Gastroesophageal sphincter (tissue), 4 donors: ENCODE results near the gene CDCA5. TPM values are rescaled to one million over a fixed set of nuclear protein-coding genes. Genes with fewer than 3 reads are reported as not detected.

Experiments used
- ATAC-seq: fragments of 150-250 bp; one replicate; pipeline ENCODE4 v1.9.1; 2016; ENCODE audit warnings: mild to moderate bottlenecking, moderate library complexity
- H3K27ac ChIP-seq, 4 donors: fragments of 200-600 bp; sonication (generic) in 3 of 4; 1 replicate in 3 of 4; 2 replicates in 1 of 4; pipeline ENCODE4 v1.5.1; 2016 to 2019
- H3K27me3 ChIP-seq: fragments of 200-600 bp; sonication (generic); one replicate; pipeline ENCODE4 v1.5.1; 2019
- H3K36me3 ChIP-seq, 2 donors: fragments of 200-600 bp; sonication (generic); one replicate each; pipeline ENCODE4 v1.5.1; 2019; ENCODE audit warnings: control low read depth in 1 of 2
- H3K4me1 ChIP-seq, 3 donors: fragments of 200-600 bp; sonication (generic); 1 replicate in 2 of 3; 2 replicates in 1 of 3; pipeline ENCODE4 v1.5.1; 2016 to 2019; ENCODE audit warnings: control low read depth in 2 of 3
- H3K4me3 ChIP-seq, 2 donors: fragments of 200-600 bp; sonication (generic); one replicate each; pipeline ENCODE4 v1.5.1; 2019; ENCODE audit warnings: mild to moderate bottlenecking in 1 of 2, moderate library complexity in 1 of 2
- H3K9me3 ChIP-seq, 3 donors: fragments of 200-600 bp; sonication (generic); one replicate each; pipeline ENCODE4 v1.5.1; 2017 to 2019; ENCODE audit warnings: control low read depth in 2 of 3
- EP300 ChIP-seq: sonication (generic); formaldehyde crosslinking; IDR thresholded peaks from one replicate; pipeline ENCODE4 v1.6.1; 2017; ENCODE audit warnings: antibody characterized with exemption, mild to moderate bottlenecking
- POLR2A ChIP-seq, 2 donors: fragments of 450-650 bp; IDR thresholded peaks; one replicate each; pipeline ENCODE4 v1.6.1; 2017; ENCODE audit warnings: antibody characterized with exemption in 2 of 2, mild to moderate bottlenecking in 2 of 2, moderate library complexity in 1 of 2
- POLR2AphosphoS5 ChIP-seq: sonication (generic); formaldehyde crosslinking; IDR thresholded peaks from one replicate; pipeline ENCODE4 v1.6.1; 2017; ENCODE audit warnings: antibody characterized with exemption
- WGBS, 2 donors: methylation state at CpG; one replicate each; pipeline ENCODE4 v1.1.5; 2018; ENCODE audit warnings: low coverage in 1 of 2; 5-methylcytosine and 5-hydroxymethylcytosine counted together
- total RNA-seq, 4 donors: library from RNA; depleted of rRNA; stranded (reverse); fragments of >200 nt; gene quantifications; one replicate each; pipeline ENCODE4 v1.1.0, GENCODE V29; 2016
- TF ChIP-seq, protein P1 (sequence below), 4 experiments: fragments of 200-600 bp in 2 of 4; fragments of 450-650 bp in 2 of 4; sonication (generic) in 1 of 4; IDR thresholded peaks; one replicate each; pipeline ENCODE4 v1.5.1; 2017 to 2019; ENCODE audit warnings: antibody characterized with exemption in 4 of 4, mild to moderate bottlenecking in 2 of 4, moderate library complexity in 2 of 4

Gene CDCA5
- total RNA-seq, 4 donors from 2014 or later, result 0.78 to 1.7 (median 0.99) TPM

DNA sequence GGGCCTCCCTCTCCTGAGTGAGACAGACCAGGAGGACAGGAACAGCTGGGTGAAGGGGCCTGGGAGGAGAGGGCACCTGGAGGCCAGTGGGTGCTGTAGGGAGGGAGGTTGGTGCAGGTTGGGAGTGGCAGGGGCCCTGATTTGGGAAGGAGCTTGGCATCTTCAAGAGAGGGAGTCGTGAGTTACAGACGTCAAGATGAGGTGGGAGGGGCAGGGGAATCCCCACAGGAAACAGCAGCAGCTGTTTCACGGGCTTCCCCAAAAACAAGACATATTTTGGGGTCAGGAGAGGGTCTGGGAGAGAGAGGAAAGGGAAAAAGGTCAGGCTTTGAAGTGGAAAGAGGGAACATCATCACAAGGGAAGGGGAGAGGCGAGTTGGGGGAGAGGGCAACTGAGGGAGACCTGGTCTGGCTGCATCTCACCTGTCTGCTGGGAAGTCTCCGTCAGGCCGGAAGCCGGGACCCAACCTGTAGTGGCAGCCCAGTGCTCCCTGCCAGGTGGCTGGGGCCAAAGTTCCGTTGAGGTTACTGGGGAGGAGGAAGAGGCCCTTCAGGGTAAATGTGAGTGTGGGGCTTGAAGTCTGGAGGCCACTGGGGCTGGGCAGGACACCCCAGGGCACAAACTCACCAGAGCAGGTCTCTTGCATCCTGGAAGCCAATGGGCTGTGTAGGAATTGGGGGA, 29.9 kb downstream of the CDCA5 start:
- no peak overlapping the region for H3K4me3 ChIP-seq
- no peak overlapping the region for H3K27ac ChIP-seq
- WGBS, 2 donors, result 37 to 53% methylated on average over 6 to 8 of the region's 8 CpGs
- peaks cover 15% of the 10 kb centered on the region for H3K27me3 ChIP-seq
- TF ChIP-seq, protein P1, sequence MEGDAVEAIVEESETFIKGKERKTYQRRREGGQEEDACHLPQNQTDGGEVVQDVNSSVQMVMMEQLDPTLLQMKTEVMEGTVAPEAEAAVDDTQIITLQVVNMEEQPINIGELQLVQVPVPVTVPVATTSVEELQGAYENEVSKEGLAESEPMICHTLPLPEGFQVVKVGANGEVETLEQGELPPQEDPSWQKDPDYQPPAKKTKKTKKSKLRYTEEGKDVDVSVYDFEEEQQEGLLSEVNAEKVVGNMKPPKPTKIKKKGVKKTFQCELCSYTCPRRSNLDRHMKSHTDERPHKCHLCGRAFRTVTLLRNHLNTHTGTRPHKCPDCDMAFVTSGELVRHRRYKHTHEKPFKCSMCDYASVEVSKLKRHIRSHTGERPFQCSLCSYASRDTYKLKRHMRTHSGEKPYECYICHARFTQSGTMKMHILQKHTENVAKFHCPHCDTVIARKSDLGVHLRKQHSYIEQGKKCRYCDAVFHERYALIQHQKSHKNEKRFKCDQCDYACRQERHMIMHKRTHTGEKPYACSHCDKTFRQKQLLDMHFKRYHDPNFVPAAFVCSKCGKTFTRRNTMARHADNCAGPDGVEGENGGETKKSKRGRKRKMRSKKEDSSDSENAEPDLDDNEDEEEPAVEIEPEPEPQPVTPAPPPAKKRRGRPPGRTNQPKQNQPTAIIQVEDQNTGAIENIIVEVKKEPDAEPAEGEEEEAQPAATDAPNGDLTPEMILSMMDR (IDR thresholded peaks at IDR 0.05), result no peak
- no peak for TF ChIP-seq POLR2AphosphoS5
- TF ChIP-seq POLR2A (IDR thresholded peaks at IDR 0.05), result no peak
- TF ChIP-seq EP300, result no peak
- no peaks in the 10 kb centered on the region for H3K9me3 ChIP-seq
- H3K36me3 ChIP-seq, result no peaks in the 10 kb centered on the region
- ATAC-seq, result no peak
- no peaks in the 10 kb centered on the region for H3K4me1 ChIP-seq

DNA sequence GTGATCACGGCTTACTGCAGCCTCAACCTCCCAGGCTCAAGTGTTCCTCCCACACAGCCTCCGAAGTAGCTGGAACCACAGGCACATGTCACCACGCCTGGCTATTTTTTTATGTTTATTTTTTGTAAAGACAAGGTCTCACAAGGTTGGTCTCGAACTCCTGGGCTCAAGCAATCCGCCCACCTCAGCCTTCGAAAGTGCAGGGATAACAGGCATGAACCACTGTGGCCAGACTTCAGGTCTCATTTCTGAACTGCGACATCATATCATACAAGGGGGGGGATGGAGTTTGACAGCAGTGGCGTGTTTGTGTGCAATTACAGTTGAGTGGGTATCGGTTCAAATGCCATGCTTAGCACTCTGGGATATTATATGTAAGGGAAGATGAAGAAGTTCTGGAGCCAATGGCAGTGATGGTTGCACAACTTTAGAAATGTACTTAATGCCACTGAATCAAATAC, 32.4 kb downstream of the CDCA5 start:
- Histone ChIP-seq H3K4me1 (peaks cover 0 to 22% (median 6%) of the 10 kb centered on the region in 3 donors), H3K27me3 (peaks cover 15% of the 10 kb centered on the region), H3K9me3 (no peaks in the 10 kb centered on the region), H3K36me3 (no peaks in the 10 kb centered on the region), H3K27ac (no peak overlapping the region), H3K4me3 (no peak overlapping the region)
- no peak for ATAC-seq
- WGBS, 2 donors, result 56% methylated on average over 4 of the region's 9 CpGs; no CpG with 5 or more reads in 1 of the 2 donors
- no peak for TF ChIP-seq POLR2AphosphoS5
- no peak for TF ChIP-seq POLR2A (IDR thresholded peaks at IDR 0.05)
- TF ChIP-seq, protein P1 (IDR thresholded peaks at IDR 0.05), result no peak

DNA sequence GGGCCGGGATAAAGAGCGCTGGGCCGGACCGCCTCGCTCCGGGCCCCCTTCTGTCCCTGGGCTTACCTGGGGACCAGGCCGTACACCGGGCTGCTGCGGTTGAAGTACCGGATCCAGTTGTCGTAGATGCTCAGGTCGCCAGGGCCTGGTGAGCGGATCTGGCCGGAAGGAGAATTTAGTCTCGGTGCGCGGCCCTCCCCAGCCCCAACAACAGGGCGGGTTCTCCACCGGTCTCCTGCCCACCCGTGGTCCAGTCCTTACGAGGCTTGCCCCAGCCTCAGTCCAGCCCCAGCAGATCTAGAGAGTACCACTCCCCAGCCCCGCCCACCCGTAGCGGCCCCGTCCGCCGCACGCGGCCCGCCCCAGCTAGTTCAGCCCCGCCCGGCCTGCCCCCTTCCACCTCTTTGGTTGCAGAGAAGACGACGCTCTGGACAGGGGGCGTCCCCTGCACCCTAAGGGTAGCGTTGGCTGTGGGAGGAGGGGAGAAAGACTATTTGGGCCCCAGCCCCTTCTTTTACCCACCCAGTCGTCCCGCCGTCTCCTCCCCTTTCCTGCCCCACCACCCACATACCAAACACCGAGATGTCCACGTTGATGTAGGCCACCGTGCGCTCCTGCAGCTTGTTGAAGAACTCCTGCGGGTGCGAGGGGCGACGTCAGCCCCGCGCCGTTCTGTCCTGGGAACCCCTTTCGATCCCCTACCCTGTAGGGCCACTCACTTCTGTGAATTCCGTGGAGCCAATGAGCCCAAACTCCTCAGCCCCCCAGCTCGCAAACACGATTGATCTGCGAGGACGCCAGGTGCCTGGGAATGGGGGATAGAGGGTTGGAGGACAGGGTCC, 36.0 kb downstream of the CDCA5 start:
- peak; percentile 57 for ATAC-seq
- Histone ChIP-seq H3K27ac (peak overlapping the region in 3 of 4 donors; percentile 71 to 79 (median 74)), H3K4me3 (peak overlapping the region; percentile 39 to 62), H3K36me3 (peaks cover 0 to 26% of the 10 kb centered on the region in 2 donors), H3K27me3 (peaks cover 4% of the 10 kb centered on the region), H3K4me1 (peaks cover 0 to 48% (median 6%) of the 10 kb centered on the region in 3 donors), H3K9me3 (no peaks in the 10 kb centered on the region)
- WGBS, 2 donors, result 2% methylated on average over 9 to 13 of the region's 56 CpGs
- TF ChIP-seq POLR2AphosphoS5, result no peak
- TF ChIP-seq, protein P1 (IDR thresholded peaks at IDR 0.05), result no peak
- TF ChIP-seq POLR2A (IDR thresholded peaks at IDR 0.05), result no peak
- no peak for TF ChIP-seq EP300

DNA sequence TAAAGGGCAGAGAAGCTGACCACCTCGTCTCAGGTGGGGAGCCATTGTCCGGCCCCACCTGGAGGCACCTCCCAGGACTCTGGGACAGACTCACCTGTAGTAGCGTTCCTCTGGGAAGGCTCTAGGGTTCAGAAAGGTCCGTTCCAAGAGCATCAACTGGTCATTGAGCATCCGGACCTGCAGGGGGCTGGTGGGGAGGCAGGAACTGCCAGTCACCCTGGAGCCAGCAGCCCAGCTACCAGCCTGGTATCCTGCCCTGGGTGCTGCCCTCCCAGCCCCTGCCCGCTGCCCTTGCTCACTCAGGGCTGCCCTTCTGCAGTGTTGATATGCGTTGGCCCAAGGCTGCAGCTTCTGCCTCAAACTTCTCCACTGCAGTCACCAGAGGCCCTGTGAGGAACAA, 38.1 kb downstream of the CDCA5 start:
- no peak for ATAC-seq
- no CpG with 5 or more reads among the region's 7 CpGs for WGBS, 2 donors
- H3K4me3 ChIP-seq, result no peak overlapping the region
- H3K36me3 ChIP-seq, result peaks cover 0 to 26% of the 10 kb centered on the region in 2 donors
- TF ChIP-seq, protein P1 (IDR thresholded peaks at IDR 0.05), result no peak
- no peak for TF ChIP-seq POLR2AphosphoS5
- no peak for TF ChIP-seq EP300
- no peak for TF ChIP-seq POLR2A (IDR thresholded peaks at IDR 0.05)
- H3K4me1 ChIP-seq, result peaks cover 0 to 62% (median 13%) of the 10 kb centered on the region in 3 donors
- no peaks in the 10 kb centered on the region for H3K27me3 ChIP-seq
- H3K9me3 ChIP-seq, result no peaks in the 10 kb centered on the region
- H3K27ac ChIP-seq, result no peak overlapping the region
